PFSK-1 (cell line): ENCODE measurements around the gene FADS1.

Source experiments
- FOXP2 ChIP-seq: optimal IDR thresholded peaks from 2 replicates; pipeline ENCODE3; 2011; ENCODE audit warnings: borderline replicate concordance, control low read depth, inconsistent platforms; ENCODE audit not compliant: insufficient read depth; ENCODE audit errors: extremely low read length, extremely low read depth
- POLR2AphosphoS5 ChIP-seq: IDR thresholded peaks from 2 replicates; pipeline ENCODE4 v1.6.1; 2012; ENCODE audit warnings: low read depth, mild to moderate bottlenecking, control low read depth, low read length, moderate library complexity
- SIN3A ChIP-seq: IDR thresholded peaks from 2 replicates; pipeline ENCODE4 v1.6.1; 2012; ENCODE audit warnings: mild to moderate bottlenecking, low read length, moderate library complexity, borderline replicate concordance; ENCODE audit not compliant: insufficient read depth
- TAF1 ChIP-seq: IDR thresholded peaks from 2 replicates; pipeline ENCODE4 v1.6.1; 2012; ENCODE audit warnings: low read length, control low read depth, borderline replicate concordance; ENCODE audit not compliant: insufficient read depth
- TF ChIP-seq, protein P1 (sequence below), 2 experiments: IDR thresholded peaks; 2 replicates each; pipeline versions ENCODE4 v1.6.1 to v1.8.0; 2011 to 2012; ENCODE audit warnings: low read depth in 2 of 2, low read length in 2 of 2, control low read depth in 1 of 2, inconsistent platforms in 1 of 2, mild to moderate bottlenecking in 1 of 2, moderate library complexity in 1 of 2; ENCODE audit not compliant: insufficient read depth in 1 of 2

Gene FADS1

DNA sequence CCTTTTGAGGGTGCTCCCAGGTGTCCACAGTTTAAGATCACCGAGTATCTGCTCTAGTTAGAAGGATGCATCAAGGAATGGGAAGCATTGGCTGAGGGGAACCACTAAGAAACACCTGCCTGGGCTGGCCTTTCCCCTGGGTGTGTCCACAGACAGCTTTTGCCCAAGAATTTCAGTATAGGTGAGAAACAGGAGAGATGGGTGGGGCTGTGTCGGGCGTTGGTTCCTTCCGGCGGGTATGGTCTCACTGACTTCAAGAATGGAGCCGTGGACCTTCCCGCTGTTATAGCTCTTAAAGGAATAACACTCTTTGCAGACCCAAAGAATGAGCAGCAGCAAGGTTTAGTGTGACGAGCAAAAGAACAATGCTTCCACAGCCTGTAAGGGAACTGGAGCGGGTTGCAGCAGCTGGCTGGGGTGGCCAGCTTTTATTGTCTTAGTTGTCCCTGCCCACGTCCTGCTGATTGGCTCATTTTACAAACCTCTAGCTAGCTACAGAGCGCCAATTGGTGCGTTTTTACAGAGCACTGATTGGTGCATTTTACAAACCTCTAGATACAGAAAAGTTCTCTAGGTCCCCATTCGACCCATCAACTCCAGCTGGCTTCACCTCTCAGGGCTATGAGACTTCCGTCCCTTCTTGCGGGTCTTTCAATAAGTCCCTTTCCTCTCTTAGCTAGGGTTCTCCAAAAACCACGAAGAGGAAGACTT, 2.4 kb downstream of the FADS1 start:
- no peak for TF ChIP-seq FOXP2

DNA sequence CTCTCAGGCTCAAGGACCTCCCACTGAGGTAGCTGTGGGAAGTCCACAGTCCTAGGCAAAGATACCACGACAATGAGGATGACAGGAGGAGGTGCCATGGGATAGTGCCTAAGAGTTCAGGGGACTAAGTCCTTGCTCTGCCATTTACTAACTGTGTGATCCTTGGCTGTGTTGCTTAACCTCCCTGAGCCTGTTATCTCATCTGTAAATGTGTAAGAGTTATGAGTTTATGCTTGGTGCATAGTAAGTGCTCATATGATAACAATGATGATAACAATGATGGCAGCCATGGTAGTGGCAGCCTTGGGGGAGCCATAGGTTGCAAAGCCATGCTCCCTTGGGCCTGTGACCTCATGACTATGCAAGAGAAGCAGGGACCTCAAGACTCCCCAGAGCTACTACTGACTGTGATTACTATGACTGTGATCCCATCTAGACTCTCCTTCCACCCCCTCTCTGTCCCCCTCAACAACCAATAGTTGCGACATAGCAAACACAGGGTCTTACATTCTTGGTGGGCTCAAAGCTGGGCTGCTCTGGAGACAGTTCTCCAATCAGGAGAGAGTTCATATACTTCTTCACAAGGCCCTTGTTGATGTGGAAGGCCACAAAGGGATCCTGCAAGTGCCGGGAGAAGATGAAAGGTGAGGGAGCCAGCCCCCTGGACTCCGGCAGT, 3.9 kb downstream of the FADS1 start:
- no peak for TF ChIP-seq SIN3A
- no peak for TF ChIP-seq FOXP2
- TF ChIP-seq POLR2AphosphoS5, result no peak
- TF ChIP-seq TAF1, result no peak
- TF ChIP-seq, protein P1, sequence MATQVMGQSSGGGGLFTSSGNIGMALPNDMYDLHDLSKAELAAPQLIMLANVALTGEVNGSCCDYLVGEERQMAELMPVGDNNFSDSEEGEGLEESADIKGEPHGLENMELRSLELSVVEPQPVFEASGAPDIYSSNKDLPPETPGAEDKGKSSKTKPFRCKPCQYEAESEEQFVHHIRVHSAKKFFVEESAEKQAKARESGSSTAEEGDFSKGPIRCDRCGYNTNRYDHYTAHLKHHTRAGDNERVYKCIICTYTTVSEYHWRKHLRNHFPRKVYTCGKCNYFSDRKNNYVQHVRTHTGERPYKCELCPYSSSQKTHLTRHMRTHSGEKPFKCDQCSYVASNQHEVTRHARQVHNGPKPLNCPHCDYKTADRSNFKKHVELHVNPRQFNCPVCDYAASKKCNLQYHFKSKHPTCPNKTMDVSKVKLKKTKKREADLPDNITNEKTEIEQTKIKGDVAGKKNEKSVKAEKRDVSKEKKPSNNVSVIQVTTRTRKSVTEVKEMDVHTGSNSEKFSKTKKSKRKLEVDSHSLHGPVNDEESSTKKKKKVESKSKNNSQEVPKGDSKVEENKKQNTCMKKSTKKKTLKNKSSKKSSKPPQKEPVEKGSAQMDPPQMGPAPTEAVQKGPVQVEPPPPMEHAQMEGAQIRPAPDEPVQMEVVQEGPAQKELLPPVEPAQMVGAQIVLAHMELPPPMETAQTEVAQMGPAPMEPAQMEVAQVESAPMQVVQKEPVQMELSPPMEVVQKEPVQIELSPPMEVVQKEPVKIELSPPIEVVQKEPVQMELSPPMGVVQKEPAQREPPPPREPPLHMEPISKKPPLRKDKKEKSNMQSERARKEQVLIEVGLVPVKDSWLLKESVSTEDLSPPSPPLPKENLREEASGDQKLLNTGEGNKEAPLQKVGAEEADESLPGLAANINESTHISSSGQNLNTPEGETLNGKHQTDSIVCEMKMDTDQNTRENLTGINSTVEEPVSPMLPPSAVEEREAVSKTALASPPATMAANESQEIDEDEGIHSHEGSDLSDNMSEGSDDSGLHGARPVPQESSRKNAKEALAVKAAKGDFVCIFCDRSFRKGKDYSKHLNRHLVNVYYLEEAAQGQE (IDR thresholded peaks at IDR 0.05; ENCODE audit: insufficient read depth in 1 of 2, low read depth in 2 of 2, low read length in 2 of 2), result no peak

DNA sequence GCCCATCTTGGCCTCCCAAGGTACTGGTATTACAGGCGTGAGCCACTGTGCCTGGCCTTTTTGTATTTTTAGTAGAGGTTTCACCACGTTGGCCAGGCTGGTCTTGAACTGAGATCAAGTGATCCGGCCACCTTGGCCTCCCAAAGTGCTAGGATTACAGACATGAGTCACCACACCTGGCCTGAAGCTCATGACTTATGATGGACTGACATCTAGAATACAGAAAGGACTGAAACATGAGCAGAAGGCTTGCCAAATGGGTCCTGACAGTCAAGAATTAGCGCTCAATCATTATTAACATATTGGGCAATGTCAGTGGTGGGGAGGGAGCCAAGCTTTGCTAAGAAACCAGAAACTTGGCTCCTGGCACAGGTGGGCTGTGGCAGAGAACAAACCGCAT, 5.0 kb downstream of the FADS1 start:
- no peak for TF ChIP-seq SIN3A
- no peak for TF ChIP-seq FOXP2
- TF ChIP-seq, protein P1 (IDR thresholded peaks at IDR 0.05; ENCODE audit: insufficient read depth in 1 of 2, low read depth in 2 of 2, low read length in 2 of 2), result no peak
- no peak for TF ChIP-seq TAF1
- TF ChIP-seq POLR2AphosphoS5, result no peak

DNA sequence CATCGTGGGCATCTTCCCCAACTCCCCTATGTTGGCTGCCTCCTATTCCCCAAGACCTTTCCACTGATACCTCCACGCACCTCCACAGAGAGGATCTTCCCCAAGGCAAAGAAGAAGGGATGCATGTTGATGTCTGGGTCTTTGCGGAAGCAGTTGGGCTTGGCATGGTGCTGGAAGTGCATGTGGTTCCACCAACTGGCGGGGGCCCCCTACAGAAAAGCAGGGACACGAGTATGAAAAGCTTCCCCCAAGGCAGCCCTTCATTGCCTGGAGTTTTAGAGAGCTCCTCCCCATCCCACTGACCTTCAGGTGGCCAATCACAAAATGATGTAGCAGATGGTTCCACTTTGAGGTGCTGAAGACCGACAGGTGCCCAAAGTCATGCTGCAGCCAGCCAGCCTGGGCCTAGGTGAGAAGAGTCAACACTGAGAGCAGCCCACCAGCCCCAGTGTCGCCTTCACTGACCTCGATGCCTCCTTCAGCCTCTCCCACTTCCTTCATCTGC, 6.1 kb downstream of the FADS1 start:
- no peak for TF ChIP-seq FOXP2
- no peak for TF ChIP-seq TAF1
- no peak for TF ChIP-seq POLR2AphosphoS5
- TF ChIP-seq, protein P1 (IDR thresholded peaks at IDR 0.05; ENCODE audit: insufficient read depth in 1 of 2, low read depth in 2 of 2, low read length in 2 of 2), result no peak
- TF ChIP-seq SIN3A, result no peak

DNA sequence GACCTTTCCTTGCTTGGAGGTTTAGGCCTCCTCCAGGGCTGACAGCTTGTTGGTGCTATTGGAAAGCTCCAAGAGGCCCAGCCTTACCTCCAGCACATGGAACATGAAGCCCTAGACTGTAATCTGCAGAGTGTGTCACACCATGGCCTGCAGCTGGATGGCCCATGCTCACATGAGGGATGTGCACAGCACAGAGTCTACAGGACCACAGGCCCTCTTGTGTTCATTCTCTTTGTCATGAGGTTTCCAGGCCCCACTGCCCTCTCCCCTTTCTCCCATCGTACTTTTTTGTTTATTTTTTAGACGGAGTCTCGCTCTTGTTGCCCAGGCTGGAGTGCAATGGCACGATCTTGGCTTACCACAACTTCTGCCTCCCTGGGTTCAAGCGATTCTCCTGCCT, 10.0 kb downstream of the FADS1 start:
- TF ChIP-seq TAF1 (no peak), SIN3A (no peak), POLR2AphosphoS5 (no peak), FOXP2 (no peak)
- TF ChIP-seq, protein P1 (IDR thresholded peaks at IDR 0.05; ENCODE audit: insufficient read depth in 1 of 2, low read depth in 2 of 2, low read length in 2 of 2), result no peak
